Hematopoietic multipotent progenitor cell treated with erythropoietin and hydrocortisone succinate and interleukin-3 and kit ligand, for 4 days (in vitro differentiated cells): Measurements from ENCODE around the gene ZNF638.

ENCODE experiments used
- DNase-seq: peaks from one replicate; pipeline ENCODE4 v3.0.0-alpha.2; 2015

ZNF638 gene

GRCh38 chr2:71333619-71334018 is 2.0 kb downstream of the ZNF638 start:
- peak; percentile 11 for DNase-seq

- no peak for DNase-seq
Observed at GRCh38 chr2:71336384-71336783, 4.8 kb downstream of the ZNF638 start.

- peak; percentile 33 for DNase-seq
Observed at GRCh38 chr2:71336802-71337201, 5.2 kb downstream of the ZNF638 start.

- no peak for DNase-seq
Observed at GRCh38 chr2:71337776-71338175, 6.2 kb downstream of the ZNF638 start.

GRCh38 chr2:71339685-71340084 is 8.1 kb downstream of the ZNF638 start:
- DNase-seq = no peak

- DNase-seq = peak; percentile 13
Observed at GRCh38 chr2:71340176-71340575, 8.6 kb downstream of the ZNF638 start.

- no peak for DNase-seq
Observed at GRCh38 chr2:71341645-71342044, 10.1 kb downstream of the ZNF638 start.

DNA sequence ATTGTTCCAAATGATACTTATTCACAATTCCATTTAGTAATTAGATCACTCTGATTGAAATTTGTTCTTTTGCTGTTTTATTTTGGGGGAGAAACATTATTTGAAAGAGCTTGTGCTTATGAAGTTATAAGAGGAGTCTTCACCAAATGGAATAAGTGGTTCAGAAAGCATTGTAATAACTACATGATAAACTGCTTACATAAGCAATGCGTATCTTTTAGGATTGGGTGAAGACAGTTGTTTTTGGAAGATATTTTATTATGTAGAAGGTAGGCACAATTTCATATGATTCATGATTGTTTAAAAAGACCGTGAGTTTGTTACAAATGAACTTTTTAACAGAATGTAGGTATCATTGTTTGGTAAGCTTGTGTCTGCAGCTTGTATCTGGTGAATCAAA is 14.5 kb downstream of the ZNF638 start:
- no peak for DNase-seq

GRCh38 chr2:71347517-71347916 is 15.9 kb downstream of the ZNF638 start:
- peak; percentile 67 for DNase-seq

DNA sequence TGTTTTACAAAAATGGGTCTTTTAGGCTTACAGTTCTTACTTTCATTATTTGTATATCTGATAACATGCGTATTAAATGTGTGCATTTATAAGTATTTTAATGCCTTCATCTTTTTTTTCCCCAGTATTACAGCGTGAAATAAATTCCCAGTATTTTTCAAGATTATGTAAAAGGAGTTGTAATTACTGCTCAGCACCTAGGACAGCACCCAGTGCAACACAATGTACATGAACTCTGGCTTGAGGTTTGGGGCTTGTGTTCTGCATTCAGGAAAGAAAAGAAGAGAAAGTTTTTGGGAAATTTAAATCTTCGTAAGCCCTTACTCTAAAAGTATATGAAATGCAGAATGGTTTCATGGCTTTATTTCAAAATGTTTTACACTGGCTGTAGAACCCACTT is 16.7 kb downstream of the ZNF638 start:
- DNase-seq = peak; percentile 72

GRCh38 chr2:71353248-71353647 is 21.7 kb downstream of the ZNF638 start:
- no peak for DNase-seq

GRCh38 chr2:71358931-71359671 is 27.5 kb downstream of the ZNF638 start:
- no peak for DNase-seq

DNA sequence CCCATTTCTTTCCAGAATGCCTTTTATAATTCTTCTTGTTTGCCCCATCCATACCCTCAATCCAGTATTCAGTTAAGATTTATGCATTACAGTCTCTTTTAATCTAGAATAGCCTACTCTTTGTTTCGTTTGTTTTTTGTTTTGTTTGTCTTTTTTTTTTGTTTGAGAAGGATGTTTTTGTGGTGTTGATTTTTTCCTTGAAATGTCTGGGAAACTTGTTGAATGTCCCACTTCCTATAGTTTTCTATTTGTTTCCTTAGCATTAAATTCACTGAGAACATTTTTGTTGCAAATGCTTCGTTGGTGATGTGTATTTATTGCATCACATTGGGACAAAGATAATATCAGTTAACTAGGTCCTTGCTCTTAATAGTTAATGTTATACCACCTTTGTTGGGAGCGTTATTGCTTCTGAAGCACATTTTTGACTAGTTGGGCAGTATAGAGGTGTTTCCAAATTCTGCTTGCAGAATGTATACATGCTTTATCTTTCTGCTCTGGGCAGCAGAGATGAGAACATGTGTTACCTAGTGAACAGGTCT is 28.9 kb downstream of the ZNF638 start:
- DNase-seq = no peak

GRCh38 chr2:71361631-71362030 is 30.0 kb downstream of the ZNF638 start:
- no peak for DNase-seq

- DNase-seq = no peak
Observed at GRCh38 chr2:71362447-71362846, 30.9 kb downstream of the ZNF638 start.

DNA sequence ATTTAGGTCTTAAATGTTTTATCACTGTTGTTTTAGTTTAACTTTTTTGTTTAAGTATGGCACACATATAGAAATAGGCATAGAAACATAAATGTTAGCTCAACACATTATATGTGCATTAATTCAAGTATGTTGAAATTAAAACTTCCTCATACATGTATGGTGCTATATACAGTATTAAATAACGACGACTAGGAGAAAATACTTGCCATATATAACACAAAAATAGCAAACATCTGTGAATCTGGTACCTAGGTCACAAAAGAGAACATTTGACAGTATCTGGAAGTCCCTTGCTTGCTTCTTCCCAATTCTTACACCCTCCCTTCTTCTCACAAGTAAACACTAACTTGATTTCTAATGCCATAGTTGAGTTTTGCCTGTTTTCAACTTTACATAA is 38.4 kb downstream of the ZNF638 start:
- DNase-seq = no peak

GRCh38 chr2:71372042-71372441 is 40.5 kb downstream of the ZNF638 start:
- no peak for DNase-seq

DNA sequence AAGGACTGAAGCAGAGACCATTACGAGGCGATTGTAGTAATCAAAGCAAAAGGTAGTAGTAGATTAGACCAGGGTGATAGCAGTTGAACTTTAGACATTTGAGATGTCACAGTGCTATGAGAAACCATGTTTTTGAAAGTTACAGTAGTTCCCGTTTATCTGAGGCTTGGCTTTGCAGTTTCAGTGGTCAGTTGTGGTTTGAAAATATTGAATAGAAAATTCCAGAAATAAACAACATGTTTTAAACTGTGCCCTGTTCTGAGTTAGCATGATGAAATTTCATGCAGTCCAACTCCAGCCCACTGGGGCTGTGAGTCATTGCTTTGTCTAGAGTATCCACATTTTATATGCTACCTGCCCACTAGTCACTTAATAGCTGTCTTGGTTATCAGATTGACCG is 47.5 kb downstream of the ZNF638 start:
- DNase-seq = peak; percentile 32

- no peak for DNase-seq
Observed at GRCh38 chr2:71380665-71381064, 49.1 kb downstream of the ZNF638 start.

GRCh38 chr2:71385012-71385411 is 53.4 kb downstream of the ZNF638 start:
- no peak for DNase-seq

GRCh38 chr2:71388214-71388613 is 56.6 kb downstream of the ZNF638 start:
- peak; percentile 13 for DNase-seq

GRCh38 chr2:71389384-71390072 is 57.9 kb downstream of the ZNF638 start:
- DNase-seq = no peak

- no peak for DNase-seq
Observed at GRCh38 chr2:71393216-71393615, 61.6 kb downstream of the ZNF638 start.

GRCh38 chr2:71395471-71395870 is 63.9 kb downstream of the ZNF638 start:
- DNase-seq = no peak
